Measurements from ENCODE around the gene NUP153. TPM values are rescaled to one million over a fixed set of nuclear protein-coding genes. Genes with fewer than 3 reads are reported as not detected.

NUP153 gene
- total and polyA plus RNA-seq, 2 donors from 2014 or later: 4.9 to 31.3 TPM

- Histone ChIP-seq H3K9ac (ENCODE audit: low read length in 3 of 3) (peak overlapping the region; percentile 0 to 98 (median 89)), H3K27ac (ENCODE audit: low read depth in 2 of 2, low read length in 2 of 2) (no peak overlapping the region), H3K9me3 (ENCODE audit: control insufficient read depth in 2 of 3, insufficient read depth in 1 of 3, low read length in 3 of 3) (no peaks in the 10 kb centered on the region), H3K4me1 (ENCODE audit: control insufficient read depth in 2 of 3, insufficient read depth in 2 of 3, low read depth in 1 of 3, low read length in 3 of 3) (peaks cover 0 to 7% (median 6%) of the 10 kb centered on the region in 3 donors), H3K36me3 (ENCODE audit: control insufficient read depth in 2 of 3, insufficient read depth in 3 of 3, low read length in 3 of 3) (no peaks in the 10 kb centered on the region), H3K4me3 (ENCODE audit: low read length in 3 of 3) (peak overlapping the region; percentile 55 to 91 (median 71)), H3K27me3 (ENCODE audit: control insufficient read depth, insufficient read depth, low read length) (no peaks in the 10 kb centered on the region)
- intact Hi-C loops (cut with DNase I): no loop called here
- no peak for TF ChIP-seq CTCF (IDR thresholded peaks at IDR 0.05; ENCODE audit: borderline replicate concordance, extremely low read depth, insufficient read depth)
- DNase-seq (no peak), FAIRE-seq (no peak)
These were observed 586 bp upstream of the NUP153 start for GRCh38 chr6:17707371-17707651.

GRCh38 chr6:17705778-17706579, 746 bp downstream of the NUP153 start:
- H3K27me3 ChIP-seq (ENCODE audit: control insufficient read depth, insufficient read depth, low read length): no peaks in the 10 kb centered on the region
- FAIRE-seq: no peak
- intact Hi-C loops (cut with DNase I): no loop called here
- peak overlapping the region; percentile 71 to 91 (median 73) for H3K4me3 ChIP-seq (ENCODE audit: low read length in 3 of 3)
- H3K27ac ChIP-seq (ENCODE audit: low read depth in 2 of 2, low read length in 2 of 2): peak overlapping the region; percentile 95 to 99
- H3K9ac ChIP-seq (ENCODE audit: low read length in 3 of 3): peak overlapping the region; percentile 65 to 98 (median 79)
- TF ChIP-seq CTCF (IDR thresholded peaks at IDR 0.05; ENCODE audit: borderline replicate concordance, extremely low read depth, insufficient read depth): peak; percentile 4
- H3K9me3 ChIP-seq (ENCODE audit: control insufficient read depth in 2 of 3, insufficient read depth in 1 of 3, low read length in 3 of 3): no peaks in the 10 kb centered on the region
- peaks cover 0 to 8% (median 7%) of the 10 kb centered on the region in 3 donors for H3K4me1 ChIP-seq (ENCODE audit: control insufficient read depth in 2 of 3, insufficient read depth in 2 of 3, low read depth in 1 of 3, low read length in 3 of 3)
- DNase-seq: peak in 4 of 5 donors; percentile 69 to 92 (median 76)
- no peaks in the 10 kb centered on the region for H3K36me3 ChIP-seq (ENCODE audit: control insufficient read depth in 2 of 3, insufficient read depth in 3 of 3, low read length in 3 of 3)

- FAIRE-seq (no peak), DNase-seq (peak in 4 of 5 donors; percentile 63 to 77 (median 72))
- Histone ChIP-seq H3K4me3 (ENCODE audit: low read length in 3 of 3) (peak overlapping the region; percentile 71 to 73 (median 73)), H3K9me3 (ENCODE audit: control insufficient read depth in 2 of 3, insufficient read depth in 1 of 3, low read length in 3 of 3) (no peaks in the 10 kb centered on the region), H3K4me1 (ENCODE audit: control insufficient read depth in 2 of 3, insufficient read depth in 2 of 3, low read depth in 1 of 3, low read length in 3 of 3) (peaks cover 0 to 8% (median 7%) of the 10 kb centered on the region in 3 donors), H3K9ac (ENCODE audit: low read length in 3 of 3) (peak overlapping the region; percentile 65 to 98 (median 79)), H3K27ac (ENCODE audit: low read depth in 2 of 2, low read length in 2 of 2) (peak overlapping the region; percentile 95 to 99), H3K36me3 (ENCODE audit: control insufficient read depth in 2 of 3, insufficient read depth in 3 of 3, low read length in 3 of 3) (no peaks in the 10 kb centered on the region), H3K27me3 (ENCODE audit: control insufficient read depth, insufficient read depth, low read length) (no peaks in the 10 kb centered on the region)
- TF ChIP-seq CTCF (IDR thresholded peaks at IDR 0.05; ENCODE audit: borderline replicate concordance, extremely low read depth, insufficient read depth): no peak
- intact Hi-C loops (cut with DNase I): no loop called here
These were observed 1.3 kb downstream of the NUP153 start for GRCh38 chr6:17705428-17705777.

All from kidney (tissue), 14 donors.